Neural progenitor cell (in vitro differentiated cells): ENCODE results near the gene PTGES2. TPM values are rescaled to one million over a fixed set of nuclear protein-coding genes. Genes with fewer than 3 reads are reported as not detected.

Experiments
- DNase-seq: peaks from one replicate; pipeline ENCODE4 v3.0.0-alpha.2; 2016; ENCODE audit warnings: low spot score
- H2AFZ ChIP-seq: fragments of 200-600 bp; sonication (generic); replicated peaks from 2 replicates; pipeline ENCODE4 v1.6.1; 2016; ENCODE audit warnings: antibody characterized with exemption
- H3F3A ChIP-seq: fragments of 200-600 bp; sonication (generic); 2 replicates; pipeline ENCODE4 v1.6.1; 2016; ENCODE audit warnings: antibody characterized with exemption, low read depth
- H3K27ac ChIP-seq: fragments of 200-600 bp; sonication (generic); 2 replicates; pipeline ENCODE4 v1.5.1; 2016; ENCODE audit warnings: mild to moderate bottlenecking
- H3K27me3 ChIP-seq: fragments of 200-600 bp; sonication (generic); 2 replicates; pipeline ENCODE4 v1.6.1; 2016; ENCODE audit warnings: mild to moderate bottlenecking, moderate library complexity
- H3K36me3 ChIP-seq: fragments of 200-600 bp; sonication (generic); 2 replicates; pipeline ENCODE4 v1.5.1; 2016
- H3K4me1 ChIP-seq: fragments of 200-600 bp; sonication (generic); 2 replicates; pipeline ENCODE4 v1.6.1; 2016; ENCODE audit warnings: mixed run types
- H3K4me2 ChIP-seq: fragments of 200-600 bp; sonication (generic); 2 replicates; pipeline ENCODE4 v1.6.1; 2016
- H3K4me3 ChIP-seq: fragments of 200-600 bp; sonication (generic); 2 replicates; pipeline ENCODE4 v1.5.1; 2016
- H3K79me2 ChIP-seq: fragments of 200-600 bp; sonication (generic); 2 replicates; pipeline ENCODE4 v1.6.1; 2016; ENCODE audit warnings: low read depth
- H3K9ac ChIP-seq: fragments of 200-600 bp; sonication (generic); 2 replicates; pipeline ENCODE4 v1.6.1; 2016
- H3K9me3 ChIP-seq: fragments of 200-600 bp; sonication (generic); 2 replicates; pipeline ENCODE4 v1.5.1; 2016; ENCODE audit warnings: low read depth
- H4K20me1 ChIP-seq: fragments of 200-600 bp; sonication (generic); 2 replicates; pipeline ENCODE4 v1.6.1; 2016; ENCODE audit warnings: low read depth
- H3K27ac Mint-ChIP-seq: 3 replicates; pipeline ENCODE4 v1.8.0; 2021; ENCODE audit warnings: mixed read lengths
- H3K27me3 Mint-ChIP-seq: 2 replicates; pipeline ENCODE4 v1.8.0; 2022; ENCODE audit warnings: low read depth, mild to moderate bottlenecking, inconsistent platforms, moderate library complexity, mixed read lengths; ENCODE audit not compliant: insufficient read depth
- H3K36me3 Mint-ChIP-seq: 3 replicates; pipeline ENCODE4 v1.8.0; 2021; ENCODE audit warnings: mixed read lengths
- H3K4me1 Mint-ChIP-seq: 3 replicates; pipeline ENCODE4 v1.8.0; 2021; ENCODE audit warnings: mixed read lengths
- H3K4me3 Mint-ChIP-seq: 3 replicates; pipeline ENCODE4 v1.8.0; 2021; ENCODE audit warnings: mild to moderate bottlenecking, moderate library complexity, mixed read lengths
- H3K9me3 Mint-ChIP-seq: 3 replicates; pipeline ENCODE4 v1.8.0; 2020; ENCODE audit warnings: mixed read lengths
- EZH2 ChIP-seq: fragments of 200-600 bp; sonication (generic); IDR thresholded peaks from 2 replicates; pipeline ENCODE4 v1.6.1; 2017; ENCODE audit warnings: antibody characterized with exemption, mild to moderate bottlenecking, moderate library complexity
- EZH2phosphoT487 ChIP-seq: fragments of 200-600 bp; sonication (generic); IDR thresholded peaks from 2 replicates; pipeline ENCODE4 v1.6.1; 2017; ENCODE audit warnings: antibody characterized with exemption
- total RNA-seq: library from RNA; depleted of rRNA; stranded (reverse); fragments of >200 nt; gene quantifications from 2 replicates; pipeline ENCODE4 v1.2.3, GENCODE V29; 2015; ENCODE audit warnings: low replicate concordance
- TF ChIP-seq, protein P1 (sequence below): fragments of 200-600 bp; sonication (generic); IDR thresholded peaks from 2 replicates; pipeline ENCODE4 v1.5.1; 2017; ENCODE audit warnings: antibody characterized with exemption, mild to moderate bottlenecking

The PTGES2 gene
- total RNA-seq, 1 donor from 2014 or later, result 25.7 TPM

DNA sequence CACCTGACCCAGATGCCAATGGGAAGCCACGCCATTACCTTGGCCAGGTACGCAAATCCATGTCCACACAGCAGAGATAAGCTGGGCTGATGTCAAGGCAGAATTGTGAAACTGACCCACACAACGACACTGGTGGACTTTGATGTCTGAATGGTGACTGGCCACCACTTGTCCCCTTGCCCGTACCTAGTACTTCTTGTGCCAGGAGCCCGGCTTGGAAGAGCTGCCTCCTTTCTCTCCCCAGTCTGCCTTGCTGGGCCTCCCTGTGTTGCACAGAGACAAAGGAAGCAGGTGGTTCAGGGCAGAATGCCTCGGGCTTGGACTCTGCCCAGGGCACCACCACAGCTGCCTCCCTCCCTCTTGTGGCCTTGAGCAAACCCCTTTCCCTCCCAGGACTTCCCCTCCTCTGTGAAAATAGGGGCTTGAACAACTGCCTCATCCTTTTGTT, 23.3 kb downstream of the PTGES2 start:
- no peak overlapping the region for H3K27ac ChIP-seq
- H3K4me2 ChIP-seq, result no peak overlapping the region
- Mint-ChIP-seq H3K4me1 (peaks cover 19% of the 10 kb centered on the region), H3K9me3 (no peaks in the 10 kb centered on the region), H3K4me3 (no peak overlapping the region), H3K36me3 (peaks cover 21% of the 10 kb centered on the region), H3K27me3 (peaks cover 2% of the 10 kb centered on the region), H3K27ac (peak overlapping the region; percentile 21)
- peaks cover 12% of the 10 kb centered on the region for H3K79me2 ChIP-seq
- H3K27me3 ChIP-seq, result no peaks in the 10 kb centered on the region
- no peak for DNase-seq
- H3K36me3 ChIP-seq, result no peaks in the 10 kb centered on the region
- H3K4me1 ChIP-seq, result peaks cover 9% of the 10 kb centered on the region
- H2AFZ ChIP-seq, result no peak overlapping the region
- no peak overlapping the region for H3K9ac ChIP-seq
- H4K20me1 ChIP-seq, result peaks cover 20% of the 10 kb centered on the region
- TF ChIP-seq, protein P1, sequence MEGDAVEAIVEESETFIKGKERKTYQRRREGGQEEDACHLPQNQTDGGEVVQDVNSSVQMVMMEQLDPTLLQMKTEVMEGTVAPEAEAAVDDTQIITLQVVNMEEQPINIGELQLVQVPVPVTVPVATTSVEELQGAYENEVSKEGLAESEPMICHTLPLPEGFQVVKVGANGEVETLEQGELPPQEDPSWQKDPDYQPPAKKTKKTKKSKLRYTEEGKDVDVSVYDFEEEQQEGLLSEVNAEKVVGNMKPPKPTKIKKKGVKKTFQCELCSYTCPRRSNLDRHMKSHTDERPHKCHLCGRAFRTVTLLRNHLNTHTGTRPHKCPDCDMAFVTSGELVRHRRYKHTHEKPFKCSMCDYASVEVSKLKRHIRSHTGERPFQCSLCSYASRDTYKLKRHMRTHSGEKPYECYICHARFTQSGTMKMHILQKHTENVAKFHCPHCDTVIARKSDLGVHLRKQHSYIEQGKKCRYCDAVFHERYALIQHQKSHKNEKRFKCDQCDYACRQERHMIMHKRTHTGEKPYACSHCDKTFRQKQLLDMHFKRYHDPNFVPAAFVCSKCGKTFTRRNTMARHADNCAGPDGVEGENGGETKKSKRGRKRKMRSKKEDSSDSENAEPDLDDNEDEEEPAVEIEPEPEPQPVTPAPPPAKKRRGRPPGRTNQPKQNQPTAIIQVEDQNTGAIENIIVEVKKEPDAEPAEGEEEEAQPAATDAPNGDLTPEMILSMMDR, result no peak
- TF ChIP-seq EZH2, result no peak
- no peak for TF ChIP-seq EZH2phosphoT487
- H3K4me3 ChIP-seq, result no peak overlapping the region
- no peaks in the 10 kb centered on the region for H3F3A ChIP-seq
- no peaks in the 10 kb centered on the region for H3K9me3 ChIP-seq

DNA sequence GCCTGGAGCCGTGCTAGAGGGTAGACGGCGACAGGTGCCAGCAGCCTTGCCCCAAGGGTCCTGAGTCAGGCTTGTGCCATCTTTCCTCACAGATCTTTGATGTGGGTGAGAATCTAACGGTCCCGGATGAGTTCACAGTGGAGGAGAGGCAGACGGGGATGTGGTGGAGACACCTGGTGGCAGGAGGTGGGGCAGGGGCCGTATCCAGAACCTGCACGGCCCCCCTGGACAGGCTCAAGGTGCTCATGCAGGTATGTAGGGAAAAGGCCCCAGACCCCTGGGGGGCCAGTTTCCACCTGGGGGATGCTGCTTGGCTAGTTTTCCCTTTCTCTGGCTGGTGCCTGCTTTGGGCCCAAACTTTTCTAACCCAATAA, 24.0 kb downstream of the PTGES2 start:
- peaks cover 17% of the 10 kb centered on the region for H3K79me2 ChIP-seq
- no peak overlapping the region for H2AFZ ChIP-seq
- H3K9me3 ChIP-seq, result no peaks in the 10 kb centered on the region
- no peak overlapping the region for H3K9ac ChIP-seq
- H3K9me3 Mint-ChIP-seq, result no peaks in the 10 kb centered on the region
- H3K4me1 Mint-ChIP-seq, result peaks cover 22% of the 10 kb centered on the region
- H3K27me3 ChIP-seq, result no peaks in the 10 kb centered on the region
- H3F3A ChIP-seq, result no peaks in the 10 kb centered on the region
- H3K27ac ChIP-seq, result no peak overlapping the region
- H3K27me3 Mint-ChIP-seq, result peaks cover 4% of the 10 kb centered on the region
- no peak overlapping the region for H3K4me2 ChIP-seq
- H3K36me3 ChIP-seq, result no peaks in the 10 kb centered on the region
- TF ChIP-seq EZH2phosphoT487, result no peak
- TF ChIP-seq, protein P1, result no peak
- TF ChIP-seq EZH2, result no peak
- H3K4me3 Mint-ChIP-seq, result no peak overlapping the region
- peaks cover 26% of the 10 kb centered on the region for H4K20me1 ChIP-seq
- no peak overlapping the region for H3K4me3 ChIP-seq
- H3K36me3 Mint-ChIP-seq, result peaks cover 21% of the 10 kb centered on the region
- H3K4me1 ChIP-seq, result peaks cover 13% of the 10 kb centered on the region
- no peak for DNase-seq
- no peak overlapping the region for H3K27ac Mint-ChIP-seq

DNA sequence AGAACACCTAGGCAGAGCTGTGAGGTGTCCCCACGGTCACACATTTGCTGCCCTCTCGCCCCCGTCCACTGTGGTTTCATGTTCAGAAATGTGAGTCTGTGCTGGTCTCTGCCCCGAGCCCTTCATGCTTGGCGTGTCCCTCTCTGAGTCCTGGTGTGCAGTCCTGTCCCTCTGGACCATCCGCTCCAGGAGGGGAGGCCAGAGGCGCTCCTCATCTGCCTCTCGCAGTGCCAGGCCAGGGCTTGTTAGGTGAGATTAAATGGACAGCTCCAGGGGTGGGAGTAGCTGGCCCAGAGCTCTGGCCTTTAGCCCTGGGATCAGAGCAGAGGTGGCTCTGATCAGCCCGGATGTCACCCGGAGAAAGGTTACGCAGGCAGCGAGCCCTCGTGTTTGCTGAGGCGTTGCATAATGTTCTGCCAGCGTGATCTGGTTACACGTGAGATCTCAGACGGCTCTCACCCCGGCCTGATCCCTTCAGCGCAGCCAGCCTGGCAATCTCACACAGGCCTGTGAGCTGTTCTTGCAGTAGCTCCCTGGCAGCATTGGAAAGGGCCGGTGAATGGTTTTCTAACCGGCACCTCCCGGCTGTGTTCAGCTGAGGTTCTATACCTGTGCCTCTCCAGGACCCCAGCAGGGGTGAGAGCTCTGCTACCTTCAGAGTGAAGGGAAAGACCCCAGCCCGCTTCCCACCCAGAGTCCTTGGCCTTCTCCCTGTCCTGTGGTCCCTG, 24.5 kb downstream of the PTGES2 start:
- no peaks in the 10 kb centered on the region for H3K9me3 ChIP-seq
- Mint-ChIP-seq H3K36me3 (peaks cover 20% of the 10 kb centered on the region), H3K9me3 (no peaks in the 10 kb centered on the region), H3K27me3 (peaks cover 5% of the 10 kb centered on the region), H3K4me1 (peaks cover 26% of the 10 kb centered on the region), H3K4me3 (peak overlapping the region; percentile 44), H3K27ac (no peak overlapping the region)
- H3K27ac ChIP-seq, result no peak overlapping the region
- no peak for DNase-seq
- TF ChIP-seq EZH2 (no peak), EZH2phosphoT487 (no peak)
- TF ChIP-seq, protein P1, result no peak
- peaks cover under 1% of the 10 kb centered on the region for H3F3A ChIP-seq
- H3K4me3 ChIP-seq, result no peak overlapping the region
- peaks cover 28% of the 10 kb centered on the region for H4K20me1 ChIP-seq
- no peak overlapping the region for H3K9ac ChIP-seq
- no peak overlapping the region for H2AFZ ChIP-seq
- no peaks in the 10 kb centered on the region for H3K27me3 ChIP-seq
- H3K4me1 ChIP-seq, result peaks cover 13% of the 10 kb centered on the region
- peaks cover 17% of the 10 kb centered on the region for H3K79me2 ChIP-seq
- no peak overlapping the region for H3K4me2 ChIP-seq
- H3K36me3 ChIP-seq, result no peaks in the 10 kb centered on the region
